ENCODE data around the gene AMDHD2. TPM values are rescaled to one million over a fixed set of nuclear protein-coding genes. Genes with fewer than 3 reads are reported as not detected.

The AMDHD2 gene
- total and polyA plus RNA-seq, 4 donors, result 7.5 to 25.3 (median 15.7) TPM

- Histone ChIP-seq H3K9ac (ENCODE audit: low read depth in 1 of 2, low read length in 2 of 2) (no peak overlapping the region), H3K4me1 (ENCODE audit: control insufficient read depth in 4 of 4, insufficient read depth in 4 of 4, low read length in 3 of 4) (peaks cover 21 to 52% (median 38%) of the 10 kb centered on the region in 4 donors), H3K9me3 (ENCODE audit: control insufficient read depth in 4 of 4, low read length in 3 of 4) (no peaks in the 10 kb centered on the region), H3K27ac (ENCODE audit: low read depth in 1 of 2, low read length in 2 of 2) (no peak overlapping the region), H3K4me3 (ENCODE audit: low read depth in 1 of 3, low read length in 3 of 3) (no peak overlapping the region), H3K27me3 (ENCODE audit: control insufficient read depth in 4 of 4, insufficient read depth in 4 of 4, low read length in 3 of 4) (no peaks in the 10 kb centered on the region), H3K36me3 (ENCODE audit: control insufficient read depth in 4 of 4, insufficient read depth in 3 of 4, low read depth in 1 of 4, low read length in 3 of 4) (peaks cover 0 to 7% (median under 1%) of the 10 kb centered on the region in 4 donors)
- DNase-seq (ENCODE audit: low spot score), result no peak
- TF ChIP-seq YY1 (IDR thresholded peaks at IDR 0.05), result no peak
- no peak for TF ChIP-seq FOXA2 (IDR thresholded peaks at IDR 0.05)
- no peak for TF ChIP-seq HNF4A (conservative IDR thresholded peaks at IDR 0.05)
- TF ChIP-seq TAF1 (conservative IDR thresholded peaks at IDR 0.05), result no peak
- TF ChIP-seq EGR1 (IDR thresholded peaks at IDR 0.05; ENCODE audit: low read depth in 2 of 2), result no peak
- no peak for TF ChIP-seq REST (IDR thresholded peaks at IDR 0.05)
- TF ChIP-seq RXRA (IDR thresholded peaks at IDR 0.05), result no peak
- no peak for TF ChIP-seq FOXA1 (IDR thresholded peaks at IDR 0.05)
- no peak for TF ChIP-seq NR2F2 (IDR thresholded peaks at IDR 0.05)
- TF ChIP-seq RAD21 (IDR thresholded peaks at IDR 0.05), result no peak
- TF ChIP-seq CTCF (IDR thresholded peaks at IDR 0.05; ENCODE audit: low read depth, low read length, missing input control), result no peak
- no peak for TF ChIP-seq MAX (IDR thresholded peaks at IDR 0.05)
- 92% methylated on average over 36 of the region's 36 CpGs for WGBS
Measured at GRCh38 chr16:2528161-2529060, 8.2 kb downstream of the AMDHD2 start.

- no peak overlapping the region for H3K9ac ChIP-seq (ENCODE audit: low read depth in 1 of 2, low read length in 2 of 2)
- WGBS, result 87% methylated on average over 32 of the region's 32 CpGs
- H3K27me3 ChIP-seq (ENCODE audit: control insufficient read depth in 4 of 4, insufficient read depth in 4 of 4, low read length in 3 of 4), result no peaks in the 10 kb centered on the region
- peaks cover 0 to 6% (median 0%) of the 10 kb centered on the region in 4 donors for H3K36me3 ChIP-seq (ENCODE audit: control insufficient read depth in 4 of 4, insufficient read depth in 3 of 4, low read depth in 1 of 4, low read length in 3 of 4)
- peaks cover 18 to 44% (median 30%) of the 10 kb centered on the region in 4 donors for H3K4me1 ChIP-seq (ENCODE audit: control insufficient read depth in 4 of 4, insufficient read depth in 4 of 4, low read length in 3 of 4)
- H3K4me3 ChIP-seq (ENCODE audit: low read depth in 1 of 3, low read length in 3 of 3), result no peak overlapping the region
- no peak overlapping the region for H3K27ac ChIP-seq (ENCODE audit: low read depth in 1 of 2, low read length in 2 of 2)
- peak; percentile 42 for DNase-seq (ENCODE audit: low spot score)
- TF ChIP-seq SP1 (IDR thresholded peaks at IDR 0.05) (no peak), HNF4A (conservative IDR thresholded peaks at IDR 0.05) (no peak), CTCF (IDR thresholded peaks at IDR 0.05; ENCODE audit: low read depth, low read length, missing input control) (peak; percentile 25)
- H3K9me3 ChIP-seq (ENCODE audit: control insufficient read depth in 4 of 4, low read length in 3 of 4), result no peaks in the 10 kb centered on the region
Measured at GRCh38 chr16:2529061-2529931, 9.1 kb downstream of the AMDHD2 start.

All from liver (tissue), 9 donors.